Tongue (tissue), 2 donors: Measurements from ENCODE around the gene PMEL. TPM values are rescaled to one million over a fixed set of nuclear protein-coding genes. Genes with fewer than 3 reads are reported as not detected.
"Not testable (repeated sequence)": the region's sequence is repeated elsewhere in the genome, so short reads cannot be mapped to it uniquely, and the experiment has no call there.

Experiments
- DNase-seq: peaks from one replicate; pipeline ENCODE4 v3.0.0-alpha.2; 2015
- total RNA-seq: library from RNA; depleted of rRNA; stranded (reverse); fragments of >200 nt; gene quantifications from one replicate; pipeline ENCODE4 v1.2.3, GENCODE V29; 2014

PMEL gene
- total RNA-seq, 1 donor from 2014 or later, result 2.1 TPM

DNA sequence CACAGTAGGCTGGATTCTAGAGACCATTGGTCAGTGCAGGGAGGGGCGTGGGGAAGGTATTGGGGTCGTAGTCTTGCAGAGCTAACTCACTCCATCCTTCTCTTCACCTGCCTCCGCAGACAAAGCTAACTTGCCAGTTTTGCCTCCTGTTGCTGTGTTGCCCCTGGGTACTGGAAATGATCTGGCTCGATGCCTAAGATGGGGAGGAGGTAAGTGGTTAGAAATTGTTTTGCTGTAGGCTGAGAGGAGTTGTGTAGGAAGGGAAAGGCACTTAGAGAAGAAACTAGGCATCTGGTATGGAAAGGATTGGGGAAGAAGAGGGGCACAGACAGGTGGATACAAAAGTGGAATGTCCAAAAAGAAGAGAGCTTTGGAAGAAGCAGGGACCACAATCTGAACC is 23.8 kb downstream of the PMEL start:
- no peak for DNase-seq

DNA sequence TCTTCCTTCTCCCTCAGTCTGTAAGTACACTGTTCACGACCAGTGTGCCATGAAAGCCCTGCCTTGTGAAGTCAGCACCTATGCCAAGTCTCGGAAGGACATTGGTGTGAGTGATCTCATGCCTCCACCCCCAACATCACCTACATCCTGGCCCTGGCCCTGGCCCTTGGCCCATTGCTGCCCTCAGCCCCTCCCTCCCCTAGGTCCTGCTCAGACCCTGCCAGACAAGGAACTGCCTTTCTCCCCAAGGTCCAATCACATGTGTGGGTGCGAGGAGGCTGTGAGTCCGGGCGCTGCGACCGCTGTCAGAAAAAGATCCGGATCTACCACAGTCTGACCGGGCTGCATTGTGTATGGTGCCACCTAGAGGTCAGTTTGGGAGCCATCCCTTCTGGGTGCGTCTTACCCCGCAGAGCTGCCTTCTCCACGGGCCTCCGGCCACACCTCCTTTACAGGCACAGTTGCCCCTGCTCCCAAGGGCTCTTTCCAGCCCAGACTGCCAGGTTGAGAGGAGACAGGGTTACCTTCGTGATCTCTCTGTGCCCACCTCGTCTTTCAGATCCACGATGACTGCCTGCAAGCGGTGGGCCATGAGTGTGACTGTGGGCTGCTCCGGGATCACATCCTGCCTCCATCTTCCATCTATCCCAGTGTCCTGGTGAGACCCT is 25.6 kb downstream of the PMEL start:
- DNase-seq, result peak; percentile 91

DNA sequence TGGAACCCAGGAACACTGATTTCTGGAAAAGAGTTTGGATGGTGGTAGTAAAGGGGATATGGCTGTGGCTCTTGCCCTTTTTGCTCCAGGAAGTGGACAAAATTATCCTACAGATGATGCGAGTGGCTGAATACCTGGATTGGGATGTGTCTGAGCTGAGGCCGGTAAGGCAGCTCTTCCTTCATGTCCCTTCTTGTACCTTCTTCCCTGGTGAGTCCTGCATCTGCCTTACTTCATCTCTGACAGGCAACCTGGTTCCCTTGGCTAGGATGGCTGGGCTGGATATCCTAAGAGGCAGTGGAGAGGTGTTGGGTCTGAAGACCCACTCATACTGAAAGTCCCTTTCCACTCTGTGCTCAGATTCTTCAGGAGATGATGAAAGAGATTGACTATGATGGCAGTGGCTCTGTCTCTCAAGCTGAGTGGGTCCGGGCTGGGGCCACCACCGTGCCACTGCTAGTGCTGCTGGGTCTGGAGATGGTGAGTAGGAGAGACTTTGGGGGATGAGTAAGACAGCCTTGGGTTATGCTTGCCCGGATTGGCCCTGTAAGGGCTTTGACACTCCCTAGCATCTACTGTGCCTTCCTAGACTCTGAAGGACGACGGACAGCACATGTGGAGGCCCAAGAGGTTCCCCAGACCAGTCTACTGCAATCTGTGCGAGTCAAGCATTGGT is 26.9 kb downstream of the PMEL start:
- DNase-seq, result no peak

DNA sequence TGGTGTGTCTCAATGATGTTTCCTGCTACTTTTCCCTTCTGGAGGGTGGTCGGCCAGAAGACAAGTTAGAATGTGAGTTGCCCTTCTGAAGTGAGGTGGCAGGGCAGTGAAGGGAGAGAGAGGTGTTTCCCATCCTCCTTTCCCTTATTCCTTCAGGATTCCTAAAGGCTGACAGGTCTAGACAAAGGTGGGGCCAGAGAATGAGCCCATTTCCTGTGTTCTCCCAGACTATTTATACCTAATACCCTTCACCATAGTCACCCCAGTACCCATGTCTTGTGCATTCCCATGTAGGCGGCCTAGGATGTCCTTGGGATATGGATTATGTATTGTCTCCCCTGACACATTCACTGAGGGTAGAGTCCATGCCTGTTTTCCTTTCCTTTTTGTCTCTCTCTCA is 27.9 kb downstream of the PMEL start:
- no peak for DNase-seq

DNA sequence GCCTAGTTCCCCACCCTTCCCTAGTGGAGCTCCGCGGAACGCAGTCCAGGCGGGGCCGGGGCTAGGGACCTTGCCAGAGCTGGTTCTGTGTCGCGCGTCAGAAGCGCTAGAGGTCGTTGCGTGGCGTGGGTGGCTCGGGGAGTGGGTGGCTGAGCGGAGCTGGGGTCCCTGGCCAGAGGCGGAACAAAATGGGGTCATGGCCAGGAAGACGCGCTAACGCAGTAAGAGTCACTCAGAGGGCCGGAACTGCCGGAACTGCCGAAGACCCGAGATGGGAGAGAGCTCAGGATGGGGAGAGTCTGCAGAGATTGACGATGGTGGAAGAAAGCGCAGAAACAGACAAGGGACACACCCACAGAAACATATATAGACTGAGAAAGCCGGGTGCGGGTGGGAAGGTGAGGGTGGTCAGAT is 30.1 kb downstream of the PMEL start:
- no peak for DNase-seq

DNA sequence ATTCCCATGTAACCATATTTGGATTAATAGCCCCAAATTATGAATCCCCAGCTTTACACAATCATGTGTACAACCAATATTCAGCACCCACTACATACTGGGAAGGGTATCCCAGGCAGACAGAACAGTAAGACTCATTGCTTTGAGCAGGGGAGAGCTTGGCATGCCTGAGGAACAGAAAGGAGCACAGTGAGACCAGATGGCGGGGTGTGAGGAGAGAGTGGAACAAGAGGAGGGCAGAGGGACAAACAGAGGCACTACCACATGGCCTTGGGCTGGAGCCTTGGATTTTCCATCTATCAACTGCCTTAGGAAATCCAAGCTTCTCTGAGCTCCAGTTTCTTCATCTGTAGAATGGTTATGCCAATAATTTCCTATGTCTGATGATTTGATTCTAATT is 31.1 kb downstream of the PMEL start:
- DNase-seq, result no peak

DNA sequence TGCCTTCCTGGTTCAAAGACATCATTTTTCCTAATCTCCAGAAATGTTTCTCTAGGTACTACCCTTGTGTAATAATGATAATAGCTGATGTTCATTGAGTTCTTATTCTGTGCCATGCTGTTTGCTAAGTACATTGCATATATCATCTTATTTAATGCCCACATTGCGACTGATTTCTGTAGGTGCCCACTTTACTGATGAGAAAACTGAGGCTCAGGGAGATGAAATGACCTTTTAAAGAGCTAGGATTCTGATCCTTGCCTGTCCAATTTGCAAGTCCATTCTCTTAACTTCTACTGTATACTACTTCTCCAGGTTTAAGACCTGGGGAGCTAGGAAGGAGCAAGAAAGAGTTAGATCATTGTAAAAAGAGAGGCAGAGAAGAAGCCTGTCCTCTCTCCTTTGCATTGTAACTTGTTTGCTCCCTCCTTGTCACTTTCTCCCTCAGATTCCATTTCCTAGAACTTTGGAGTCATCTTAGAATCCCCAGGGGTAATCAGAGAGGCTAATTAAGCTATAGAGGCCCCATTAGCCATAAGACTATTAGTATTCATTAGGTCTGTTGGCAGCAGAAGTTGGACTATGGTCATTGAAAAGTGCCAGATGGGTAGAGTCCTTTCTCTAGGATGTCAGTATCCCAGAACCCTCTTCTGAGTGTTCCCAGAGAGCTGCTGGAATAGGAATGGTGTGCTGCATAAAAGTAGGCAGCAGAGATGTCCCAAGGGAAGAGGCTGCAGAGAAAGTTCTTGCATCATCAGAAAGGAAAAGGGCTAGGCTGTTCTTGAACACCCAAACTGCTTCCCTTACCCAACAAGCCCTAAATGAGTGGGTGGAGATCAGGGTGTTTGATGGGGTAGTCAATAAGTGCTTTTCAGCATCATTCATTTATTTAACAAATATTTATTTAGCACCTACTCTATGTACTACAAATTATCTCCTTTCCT is 31.8 kb downstream of the PMEL start:
- DNase-seq, result no peak

DNA sequence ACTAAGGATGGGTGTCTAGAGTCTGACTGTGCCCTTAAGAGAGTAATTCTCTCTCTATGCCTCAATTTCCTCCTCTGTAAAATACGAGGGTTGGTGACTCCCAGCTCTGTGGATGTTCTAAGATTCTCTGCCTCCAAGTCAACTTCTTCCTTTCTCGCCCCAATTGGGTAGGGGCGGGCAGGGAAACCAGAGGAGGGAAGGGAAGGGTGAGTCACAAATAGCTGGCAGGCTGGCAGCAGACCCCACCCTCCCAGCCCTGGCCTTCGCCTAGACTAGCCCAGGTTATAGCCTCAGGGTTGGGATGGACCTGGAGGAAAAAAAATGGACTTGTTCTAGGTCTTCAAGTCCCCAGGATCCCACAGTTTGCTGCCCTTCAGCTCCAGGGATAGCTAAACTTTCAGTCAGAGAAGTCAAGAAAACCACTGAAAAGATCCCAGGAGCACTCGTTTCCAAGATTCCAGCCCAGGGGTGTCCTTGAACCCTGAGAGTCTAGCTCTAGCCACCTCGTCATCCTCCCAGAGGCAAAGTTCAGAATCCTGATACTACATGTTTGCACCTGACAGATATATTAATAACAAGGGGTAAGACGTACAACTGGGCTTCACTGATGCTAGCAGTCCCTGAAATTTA is 32.6 kb downstream of the PMEL start:
- no peak for DNase-seq

DNA sequence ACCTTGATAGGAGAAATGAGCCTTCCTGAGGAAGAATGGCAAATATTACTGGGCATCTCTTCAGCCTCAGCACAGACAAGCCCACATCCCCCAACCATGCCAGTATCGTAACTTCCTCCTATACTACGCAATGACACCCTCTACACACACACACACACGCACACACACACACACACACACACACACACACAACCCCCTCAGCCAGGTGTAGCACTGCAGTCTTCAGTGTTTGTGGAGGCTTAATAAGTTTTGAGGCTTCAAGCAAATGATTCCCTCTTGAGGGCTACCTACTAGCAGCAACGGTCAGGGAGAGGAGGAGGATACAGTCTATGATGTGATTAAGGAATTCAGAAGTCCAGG is 33.3 kb downstream of the PMEL start:
- DNase-seq, result peak; percentile 21

DNA sequence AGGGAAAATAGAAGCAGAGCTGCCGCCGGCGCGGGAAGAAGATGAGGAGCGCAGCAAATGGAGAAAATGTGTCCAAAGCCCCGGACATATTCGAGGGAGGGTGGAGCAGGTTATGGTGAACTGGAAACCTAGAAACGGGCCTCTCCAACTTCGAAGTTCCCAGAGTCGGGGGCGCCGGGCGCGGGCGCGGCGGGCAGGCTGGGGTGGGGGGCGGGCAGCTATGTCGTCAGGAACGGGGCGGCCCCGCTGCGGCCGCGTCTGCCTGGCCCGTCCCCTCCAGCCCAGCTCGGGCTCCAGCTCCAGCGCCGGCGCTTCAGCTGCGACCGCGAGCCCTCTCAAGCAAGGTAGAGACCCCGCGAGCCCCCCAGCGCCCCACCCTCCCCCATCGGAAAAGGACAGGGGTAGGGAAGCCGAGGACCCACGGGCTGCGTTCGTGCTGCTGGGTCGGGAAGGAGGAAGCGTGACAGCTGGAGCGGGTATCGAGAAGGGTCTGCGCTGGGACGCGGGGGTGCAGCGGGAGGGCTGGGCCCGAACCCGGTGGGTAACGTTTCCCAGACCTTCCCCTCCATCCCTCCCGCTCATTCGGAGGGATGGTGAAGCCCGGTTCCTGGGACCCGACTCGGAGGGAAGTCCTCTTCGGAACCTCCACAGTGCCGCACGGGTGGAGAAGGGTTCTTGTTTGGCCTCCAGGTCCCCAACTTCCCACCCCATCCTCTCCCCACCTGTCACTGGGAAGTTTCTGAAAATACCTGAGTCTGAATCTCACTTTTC is 33.9 kb downstream of the PMEL start:
- DNase-seq, result peak; percentile 79

DNA sequence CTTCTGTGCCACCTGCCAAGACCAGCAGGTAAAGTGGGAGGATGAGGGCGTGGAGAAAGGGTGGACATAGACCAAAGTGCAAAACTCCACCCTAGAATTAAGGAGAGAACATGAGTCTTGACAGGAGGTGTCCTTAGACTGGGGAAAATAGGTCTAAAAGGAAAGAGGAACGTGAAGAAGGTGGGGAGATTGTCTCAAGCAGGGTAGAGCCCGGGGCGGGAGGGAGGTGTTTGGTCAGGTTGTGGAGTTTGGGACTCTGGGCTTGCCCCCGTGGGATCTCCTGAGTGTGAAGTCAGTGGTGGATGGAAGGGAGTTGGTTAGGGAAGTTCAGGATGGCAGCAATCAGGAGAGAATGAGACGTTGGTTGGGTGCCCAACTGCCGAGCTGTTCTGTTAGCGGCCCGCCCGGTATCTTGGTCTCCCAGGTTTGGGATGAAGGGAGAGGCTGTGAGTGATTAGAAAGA is 34.5 kb downstream of the PMEL start:
- DNase-seq, result no peak

DNA sequence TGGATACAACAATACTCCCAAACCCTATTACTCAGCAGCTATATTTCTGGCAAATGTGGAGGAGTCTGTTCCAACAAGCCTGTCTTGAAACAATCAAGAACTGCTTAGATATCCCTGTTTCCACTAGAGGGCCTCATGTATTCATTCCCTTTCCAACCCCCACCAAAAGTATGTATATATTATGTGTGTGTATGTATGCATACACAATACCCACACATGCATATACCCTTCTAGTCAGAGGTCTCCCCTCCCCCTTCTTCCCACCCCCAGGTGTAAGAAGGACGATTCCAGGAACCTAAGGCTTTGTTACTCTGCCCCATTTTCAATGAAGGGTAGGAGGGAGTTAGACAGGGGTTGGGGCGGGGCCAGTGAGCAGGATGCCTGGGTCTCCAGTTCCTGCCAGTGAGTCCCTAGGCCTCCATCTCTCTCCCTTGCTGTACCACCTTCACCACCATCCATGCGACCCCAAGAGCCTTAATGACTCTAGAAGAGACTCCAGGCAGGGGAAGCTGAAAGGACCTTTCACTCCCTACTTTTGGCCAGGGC is 35.0 kb downstream of the PMEL start, which contains the start of gene DGKA:
TSS of gene DGKA (plus strand) at position 392 of the 546 bp plus-strand sequence. CDS start 5,342 bp downstream, outside the sequence.
- DNase-seq, result peak; percentile 86

DNA sequence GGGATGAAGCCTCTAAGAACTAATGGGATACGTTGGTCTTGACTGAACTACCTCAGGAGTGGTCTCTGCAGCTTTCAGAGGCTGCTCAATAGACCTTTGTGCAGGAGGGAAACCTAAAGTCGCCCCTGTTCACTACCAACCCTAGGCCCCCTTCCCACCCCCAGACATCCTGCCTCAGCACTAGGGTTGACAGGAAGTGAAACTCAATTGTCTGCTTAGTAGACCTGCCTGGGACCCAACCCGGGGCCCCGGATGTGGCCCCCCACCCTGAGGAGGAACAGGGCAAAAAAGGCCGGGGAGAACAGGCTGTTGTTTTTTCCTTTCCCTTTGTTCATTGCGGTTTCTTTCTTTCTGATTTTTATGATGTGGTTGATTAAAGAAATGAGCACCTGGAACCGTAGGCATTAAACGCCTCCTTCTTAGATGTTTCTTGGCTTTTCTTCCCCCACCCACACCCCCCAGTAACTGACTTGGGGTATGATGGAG is 36.5 kb downstream of the PMEL start:
- no peak for DNase-seq

DNA sequence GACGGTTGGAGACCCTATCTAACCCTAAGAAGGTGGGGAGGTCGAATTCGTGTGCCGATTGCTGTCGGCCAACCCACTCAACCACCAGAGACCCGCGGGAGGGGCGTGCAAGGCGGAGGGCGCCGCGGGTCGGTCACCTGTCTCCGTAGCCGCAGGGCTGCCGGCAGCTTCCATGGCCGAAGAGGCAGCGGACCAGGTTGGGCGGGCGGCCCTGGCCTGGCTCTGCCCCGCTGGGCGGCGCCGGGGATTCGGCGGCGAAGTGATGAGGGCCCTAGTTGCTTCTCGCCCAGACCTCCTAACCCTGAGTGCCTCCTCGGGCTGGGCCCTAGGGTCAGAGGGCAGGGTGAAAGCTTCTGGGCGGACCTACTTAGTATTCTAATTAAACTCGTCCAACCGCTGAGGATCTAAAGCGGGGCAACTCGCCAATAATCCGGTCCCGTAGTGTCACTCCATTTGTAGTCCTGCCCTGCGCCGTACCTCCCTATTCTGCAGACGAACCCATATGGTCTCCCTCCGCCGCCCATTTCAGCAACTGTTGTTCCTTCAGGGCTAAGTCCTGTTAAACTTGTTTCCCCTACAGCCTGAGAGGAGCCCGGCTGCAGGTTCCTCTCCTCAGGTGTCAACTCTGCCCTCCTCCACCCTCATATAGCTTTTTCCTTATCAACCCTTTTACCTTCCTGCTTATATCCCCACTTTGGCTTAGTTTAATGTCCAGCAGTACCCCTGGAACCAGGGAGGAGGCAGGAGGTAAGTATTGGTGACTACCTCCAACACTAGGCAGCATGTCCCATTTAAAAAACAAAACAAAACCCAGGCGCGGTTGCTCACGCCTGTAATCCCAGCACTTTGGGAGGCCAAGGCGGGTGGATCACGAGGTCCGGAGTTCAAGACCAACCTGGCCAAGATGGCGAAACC is 38.0 kb downstream of the PMEL start, which contains the start of gene PYM1:
TSS of gene PYM1 (minus strand) at position 307 of the 915 bp plus-strand sequence. CDS start at position 174, 133 bp downstream.
- DNase-seq, result peak; percentile 83

DNA sequence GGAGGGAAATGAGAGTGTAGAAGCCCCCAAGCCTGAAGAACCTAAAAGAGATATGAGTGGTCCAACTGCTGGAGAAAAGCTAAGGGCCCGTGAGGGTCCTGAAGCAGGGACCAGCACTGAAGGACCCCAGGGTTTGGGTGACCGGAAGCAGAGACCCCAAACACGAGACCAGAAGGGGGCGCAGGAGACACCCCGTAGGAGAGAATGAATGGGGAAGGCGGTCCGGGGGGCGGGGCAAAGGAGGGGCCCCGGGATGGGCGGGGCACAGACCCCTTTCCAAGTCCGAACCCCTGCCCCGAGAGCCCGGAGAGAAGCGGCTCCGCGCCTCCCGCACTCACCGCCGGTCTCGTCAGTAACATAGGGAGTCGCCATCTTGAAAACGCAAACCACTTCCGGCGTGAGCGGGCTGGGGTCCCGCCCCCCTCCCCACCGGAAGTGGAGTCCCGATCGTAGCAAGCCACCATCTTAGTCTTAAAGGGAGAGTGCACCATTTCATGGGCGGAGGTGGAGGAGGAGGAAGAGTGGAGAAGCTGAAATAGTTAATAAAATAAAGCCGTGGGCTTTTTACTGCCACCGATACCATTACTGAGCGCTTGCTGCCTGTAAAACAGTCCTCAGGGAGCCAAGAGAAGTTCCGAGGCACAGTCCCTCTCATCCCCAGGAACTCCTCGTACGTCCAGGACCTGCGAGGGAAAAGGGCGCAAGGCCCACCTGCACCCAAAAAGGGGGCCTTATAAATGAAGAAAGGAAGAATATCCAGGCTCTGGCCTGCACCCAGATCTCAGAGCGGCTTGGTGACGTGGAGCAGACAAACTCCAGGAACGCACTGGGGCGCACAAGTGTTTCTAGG is 38.9 kb downstream of the PMEL start:
- peak; percentile 97 for DNase-seq

DNA sequence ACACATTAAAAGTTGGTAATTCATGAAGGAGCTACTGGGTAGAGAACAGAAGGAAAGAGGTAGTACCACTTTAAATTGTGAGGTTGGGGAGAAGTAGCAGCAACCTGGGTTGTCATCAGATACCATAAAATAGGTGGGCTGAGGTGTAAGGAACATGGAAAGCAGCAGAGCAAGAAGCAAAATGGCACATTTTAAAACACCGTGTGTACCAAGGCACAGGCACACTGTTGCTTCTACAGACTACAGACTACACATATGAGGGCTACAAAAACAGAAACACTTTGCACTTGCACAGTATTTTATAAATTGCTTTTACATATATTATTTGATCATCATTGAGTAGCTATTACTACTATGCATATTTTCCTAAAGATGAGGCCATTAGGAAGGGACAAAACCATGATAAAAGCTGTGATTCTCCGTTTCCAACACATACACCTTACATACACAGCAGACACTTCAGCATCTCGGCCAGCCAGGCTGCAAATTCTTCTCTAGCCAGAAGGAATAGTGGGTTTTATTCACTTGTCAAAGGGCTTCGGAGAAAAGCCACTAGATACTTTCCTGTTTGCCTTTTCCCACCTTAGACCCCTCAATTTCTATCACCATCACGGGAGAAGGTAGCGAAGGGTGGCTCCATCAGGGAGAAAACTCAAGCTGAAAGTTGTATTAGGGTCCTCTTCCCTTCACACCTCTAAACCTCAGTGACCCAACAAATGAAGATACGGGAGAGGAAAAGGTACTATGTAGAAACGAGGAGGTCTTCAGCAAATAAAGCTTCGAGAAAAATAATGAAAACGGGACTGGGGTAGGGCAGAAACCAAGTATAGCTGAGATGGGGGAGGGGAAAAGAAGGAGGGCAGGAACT is 39.7 kb downstream of the PMEL start:
- no peak for DNase-seq

DNA sequence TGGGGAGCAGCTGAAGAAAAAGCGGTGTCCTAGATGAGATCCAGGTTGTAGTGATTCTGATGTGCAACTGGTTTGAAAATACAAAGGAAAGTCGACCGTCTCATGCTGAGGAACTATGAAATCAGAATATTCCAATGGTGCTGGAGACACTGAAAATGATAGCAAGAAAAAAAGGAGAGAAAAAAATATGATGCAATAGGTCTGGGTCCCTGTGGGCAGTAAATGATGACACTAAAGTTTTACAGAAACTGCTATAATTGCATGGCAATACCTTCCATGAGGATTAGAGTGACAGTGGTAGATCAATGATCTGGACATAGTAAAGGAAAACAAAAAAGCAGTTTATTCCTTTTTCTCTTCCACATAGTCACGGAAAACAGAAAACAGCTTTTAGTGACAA is 40.5 kb downstream of the PMEL start:
- DNase-seq, result no peak

DNA sequence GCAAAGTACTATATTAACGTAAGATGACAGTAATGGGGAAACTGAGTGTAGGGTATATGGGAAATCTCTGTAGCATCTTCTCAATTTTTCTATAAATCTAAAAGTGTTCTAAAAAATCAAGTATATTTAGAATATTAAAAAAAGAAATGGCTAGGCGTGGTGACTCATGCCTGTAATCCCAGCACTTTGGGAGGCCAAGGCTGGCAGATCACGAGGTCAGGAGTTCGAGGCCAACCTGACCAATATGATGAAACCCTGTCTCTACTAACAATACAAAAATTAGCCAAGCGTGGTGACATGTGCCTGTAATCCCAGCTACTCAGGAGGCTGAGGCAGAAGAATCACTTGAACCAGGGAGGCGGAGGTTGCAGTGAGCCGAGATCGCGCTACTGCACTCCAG is 42.2 kb downstream of the PMEL start:
- DNase-seq, result not testable (repeated sequence)
